SK-N-MC (cell line): ENCODE results near the gene HNF1A.

Source experiments
- EZH2 ChIP-seq: fragments of 200-600 bp; sonication (generic); IDR thresholded peaks from one replicate; pipeline ENCODE4 v1.6.1; 2017; ENCODE audit warnings: antibody characterized with exemption
- POLR2AphosphoS5 ChIP-seq: IDR thresholded peaks from 2 replicates; pipeline ENCODE4 v1.6.1; 2012; ENCODE audit warnings: mild to moderate bottlenecking, low read depth, low read length, borderline replicate concordance

DNA sequence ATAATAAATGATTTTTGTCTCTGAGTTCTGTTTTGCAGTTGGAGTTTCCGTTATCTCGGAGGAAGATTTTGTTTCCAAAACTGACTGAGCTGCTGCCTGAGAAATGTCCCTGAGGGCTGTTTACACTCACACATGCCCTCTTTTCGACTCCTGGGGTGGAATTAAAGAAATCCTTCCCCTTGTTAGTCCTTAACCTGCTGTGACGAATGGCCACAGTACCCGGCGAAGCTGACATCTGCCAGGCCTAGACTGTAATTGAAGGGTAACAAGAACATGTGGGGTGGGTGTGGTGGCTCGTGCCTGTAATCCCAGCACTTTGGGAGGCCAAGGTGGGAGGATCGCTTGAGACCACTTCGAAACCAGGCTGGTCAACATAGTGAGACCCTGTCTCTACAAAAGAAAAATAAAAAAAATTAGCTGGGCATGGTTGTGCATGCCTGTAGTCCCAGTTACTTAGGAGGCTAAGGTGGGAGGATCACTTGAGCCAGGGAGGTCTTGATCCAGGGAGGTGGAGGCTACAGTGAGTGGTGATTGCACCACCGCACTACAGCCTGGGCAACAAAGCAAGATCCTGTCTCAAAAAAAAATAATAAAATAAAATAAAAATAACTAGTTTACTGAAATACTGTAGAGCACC lies 52.4 kb downstream of the HNF1A start:
- TF ChIP-seq POLR2AphosphoS5 (no peak), EZH2 (no peak)
